Panc1 (cell line): ENCODE data around the gene CYP3A4. TPM values are rescaled to one million over a fixed set of nuclear protein-coding genes. Genes with fewer than 3 reads are reported as not detected.
"Not testable (repeated sequence)": the region's sequence is repeated elsewhere in the genome, so short reads cannot be mapped to it uniquely, and the experiment has no call there.

Experiments
- ATAC-seq: fragments of 200-7000 bp; cut with Tn5 transposase; 2 replicates; pipeline ENCODE4 v1.9.1; 2020; ENCODE audit warnings: mild to moderate bottlenecking, moderate library complexity
- BruUV-seq: library from RNA; stranded (reverse); fragments of 400-500 nt; replicated peaks from 2 replicates; lab custom pipeline; 2021; lab: Mats Ljungman, UMichigan
- CTCF ChIA-PET: fragments of 300-600 bp; sonication (Branson Sonifier 250); formaldehyde crosslinking; loops from one replicate; lab custom pipeline; 2022; ENCODE audit warnings: antibody characterized with exemption; lab: Charles Lee
- POLR2A ChIA-PET: fragments of 300-600 bp; sonication (Branson Sonifier 250); formaldehyde crosslinking; loops from one replicate; lab custom pipeline; 2022; ENCODE audit warnings: antibody characterized with exemption; lab: Charles Lee
- DNase-seq: peaks from one replicate; pipeline ENCODE4 v3.0.0-alpha.2; 2010; ENCODE audit warnings: low read depth, low spot score
- H3K27ac ChIP-seq: 2 replicates; pipeline ENCODE4 v1.5.1; 2011; ENCODE audit warnings: mild to moderate bottlenecking, low read length, inconsistent platforms
- H3K27me3 ChIP-seq: fragments of 200-500 bp; sonication (Bioruptor generic); 2 replicates; pipeline ENCODE4 v1.6.0; 2014; ENCODE audit warnings: low read length, inconsistent platforms; ENCODE audit not compliant: control insufficient read depth, insufficient read depth
- H3K36me3 ChIP-seq: fragments of 200-500 bp; sonication (Bioruptor generic); 2 replicates; pipeline ENCODE4 v1.5.1; 2014; ENCODE audit warnings: inconsistent platforms, mild to moderate bottlenecking, low read length, moderate library complexity; ENCODE audit not compliant: control insufficient read depth, insufficient read depth
- H3K4me1 ChIP-seq: 2 replicates; pipeline ENCODE4 v1.5.1; 2011; ENCODE audit warnings: inconsistent platforms, mild to moderate bottlenecking, low read length, moderate library complexity; ENCODE audit not compliant: control insufficient read depth, insufficient read depth
- H3K4me3 ChIP-seq, 2 experiments: 2 replicates each; pipeline ENCODE4 v1.5.1; 2011 to 2012; ENCODE audit warnings: low read depth in 2 of 2, low read length in 2 of 2, mild to moderate bottlenecking in 2 of 2, inconsistent platforms in 1 of 2, moderate library complexity in 1 of 2
- H3K9me3 ChIP-seq: fragments of 200-500 bp; sonication (Bioruptor generic); 2 replicates; pipeline ENCODE4 v1.5.1; 2014; ENCODE audit warnings: low read depth, mild to moderate bottlenecking, inconsistent platforms, low read length, moderate library complexity; ENCODE audit not compliant: control insufficient read depth, insufficient read depth
- POLR2AphosphoS5 ChIP-seq: IDR thresholded peaks from 2 replicates; pipeline ENCODE4 v1.6.1; 2012; ENCODE audit warnings: mild to moderate bottlenecking, low read depth, low read length, moderate library complexity
- SIN3A ChIP-seq: IDR thresholded peaks from 2 replicates; pipeline ENCODE4 v1.6.1; 2012; ENCODE audit warnings: low read depth, mild to moderate bottlenecking, low read length, moderate library complexity, borderline replicate concordance; ENCODE audit not compliant: insufficient read depth
- TCF7L2 ChIP-seq: IDR thresholded peaks from 2 replicates; pipeline ENCODE4 v1.6.1; 2011; ENCODE audit warnings: mild to moderate bottlenecking, low read depth, low read length, inconsistent platforms
- in situ Hi-C: cut with HindIII; loops from 2 replicates; pipeline ENCODE4 v1.10.0; 2016; ENCODE audit warnings: low sequenced_read_pairs, low pct_unique_long_range_greater_than_20kb
- intact Hi-C: fragments of 100-400 bp; cut with micrococcal nuclease; formaldehyde crosslinking; loops from one replicate; pipeline ENCODE4 v1.10.0; 2022; ENCODE audit not compliant: unreplicated experiment
- total RNA-seq: library from RNA; stranded (reverse); gene quantifications from one replicate; pipeline ENCODE4 v1.2.1, GENCODE V29; 2021; ENCODE audit not compliant: unreplicated experiment
- TF ChIP-seq, protein P1 (sequence below), 2 experiments: IDR thresholded peaks; 2 replicates each; pipeline ENCODE4 v1.6.1; 2011 to 2012; ENCODE audit warnings: low read depth in 2 of 2, control low read depth in 1 of 2, low read length in 1 of 2, mild to moderate bottlenecking in 1 of 2, moderate library complexity in 1 of 2; ENCODE audit not compliant: insufficient read depth in 1 of 2
- TF ChIP-seq, protein P2 (sequence below): fragments of 450-650 bp; IDR thresholded peaks from 2 replicates; pipeline ENCODE4 v1.5.1; 2017; ENCODE audit warnings: mild to moderate bottlenecking

The CYP3A4 gene
- total RNA-seq, 1 experiment from 2014 or later, result 0.15 TPM

DNA sequence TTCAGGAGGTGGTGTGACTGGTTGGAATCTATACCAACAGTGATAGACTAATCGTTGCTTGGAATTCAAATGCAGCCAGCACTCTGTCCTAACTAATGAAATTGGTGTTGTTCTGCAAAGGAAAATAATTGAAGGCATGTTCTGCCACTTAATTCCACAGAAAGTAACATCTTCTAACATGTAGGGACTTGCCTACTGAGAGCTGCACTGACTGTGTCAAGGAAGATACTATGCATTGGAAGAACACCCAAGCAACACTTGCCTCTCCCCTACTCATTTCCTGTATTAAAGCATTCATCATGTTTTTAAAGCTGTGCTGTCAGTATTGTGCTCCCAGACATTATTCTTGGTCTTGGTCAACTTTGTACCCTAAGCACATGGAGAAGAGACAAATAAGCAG lies 46.3 kb downstream of the CYP3A4 start:
- H3K36me3 ChIP-seq, result no peaks in the 10 kb centered on the region
- no peak overlapping the region for H3K27ac ChIP-seq
- CTCF ChIA-PET, result no interaction called here
- in situ Hi-C loops, result no loop called here
- POLR2A ChIA-PET, result no interaction called here
- H3K4me3 ChIP-seq, result no peak overlapping the region
- no peaks in the 10 kb centered on the region for H3K9me3 ChIP-seq
- no TSS peak for BruUV-seq
- H3K27me3 ChIP-seq, result peaks cover 5% of the 10 kb centered on the region
- no peak for DNase-seq
- H3K4me1 ChIP-seq, result no peaks in the 10 kb centered on the region
- ATAC-seq, result no peak
- intact Hi-C loops, result no loop called here
- TF ChIP-seq, protein P1, sequence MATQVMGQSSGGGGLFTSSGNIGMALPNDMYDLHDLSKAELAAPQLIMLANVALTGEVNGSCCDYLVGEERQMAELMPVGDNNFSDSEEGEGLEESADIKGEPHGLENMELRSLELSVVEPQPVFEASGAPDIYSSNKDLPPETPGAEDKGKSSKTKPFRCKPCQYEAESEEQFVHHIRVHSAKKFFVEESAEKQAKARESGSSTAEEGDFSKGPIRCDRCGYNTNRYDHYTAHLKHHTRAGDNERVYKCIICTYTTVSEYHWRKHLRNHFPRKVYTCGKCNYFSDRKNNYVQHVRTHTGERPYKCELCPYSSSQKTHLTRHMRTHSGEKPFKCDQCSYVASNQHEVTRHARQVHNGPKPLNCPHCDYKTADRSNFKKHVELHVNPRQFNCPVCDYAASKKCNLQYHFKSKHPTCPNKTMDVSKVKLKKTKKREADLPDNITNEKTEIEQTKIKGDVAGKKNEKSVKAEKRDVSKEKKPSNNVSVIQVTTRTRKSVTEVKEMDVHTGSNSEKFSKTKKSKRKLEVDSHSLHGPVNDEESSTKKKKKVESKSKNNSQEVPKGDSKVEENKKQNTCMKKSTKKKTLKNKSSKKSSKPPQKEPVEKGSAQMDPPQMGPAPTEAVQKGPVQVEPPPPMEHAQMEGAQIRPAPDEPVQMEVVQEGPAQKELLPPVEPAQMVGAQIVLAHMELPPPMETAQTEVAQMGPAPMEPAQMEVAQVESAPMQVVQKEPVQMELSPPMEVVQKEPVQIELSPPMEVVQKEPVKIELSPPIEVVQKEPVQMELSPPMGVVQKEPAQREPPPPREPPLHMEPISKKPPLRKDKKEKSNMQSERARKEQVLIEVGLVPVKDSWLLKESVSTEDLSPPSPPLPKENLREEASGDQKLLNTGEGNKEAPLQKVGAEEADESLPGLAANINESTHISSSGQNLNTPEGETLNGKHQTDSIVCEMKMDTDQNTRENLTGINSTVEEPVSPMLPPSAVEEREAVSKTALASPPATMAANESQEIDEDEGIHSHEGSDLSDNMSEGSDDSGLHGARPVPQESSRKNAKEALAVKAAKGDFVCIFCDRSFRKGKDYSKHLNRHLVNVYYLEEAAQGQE (IDR thresholded peaks at IDR 0.05; ENCODE audit: insufficient read depth in 1 of 2, low read depth in 2 of 2, low read length in 1 of 2), result no peak
- TF ChIP-seq POLR2AphosphoS5 (no peak), SIN3A (no peak), TCF7L2 (no peak)
- TF ChIP-seq, protein P2, sequence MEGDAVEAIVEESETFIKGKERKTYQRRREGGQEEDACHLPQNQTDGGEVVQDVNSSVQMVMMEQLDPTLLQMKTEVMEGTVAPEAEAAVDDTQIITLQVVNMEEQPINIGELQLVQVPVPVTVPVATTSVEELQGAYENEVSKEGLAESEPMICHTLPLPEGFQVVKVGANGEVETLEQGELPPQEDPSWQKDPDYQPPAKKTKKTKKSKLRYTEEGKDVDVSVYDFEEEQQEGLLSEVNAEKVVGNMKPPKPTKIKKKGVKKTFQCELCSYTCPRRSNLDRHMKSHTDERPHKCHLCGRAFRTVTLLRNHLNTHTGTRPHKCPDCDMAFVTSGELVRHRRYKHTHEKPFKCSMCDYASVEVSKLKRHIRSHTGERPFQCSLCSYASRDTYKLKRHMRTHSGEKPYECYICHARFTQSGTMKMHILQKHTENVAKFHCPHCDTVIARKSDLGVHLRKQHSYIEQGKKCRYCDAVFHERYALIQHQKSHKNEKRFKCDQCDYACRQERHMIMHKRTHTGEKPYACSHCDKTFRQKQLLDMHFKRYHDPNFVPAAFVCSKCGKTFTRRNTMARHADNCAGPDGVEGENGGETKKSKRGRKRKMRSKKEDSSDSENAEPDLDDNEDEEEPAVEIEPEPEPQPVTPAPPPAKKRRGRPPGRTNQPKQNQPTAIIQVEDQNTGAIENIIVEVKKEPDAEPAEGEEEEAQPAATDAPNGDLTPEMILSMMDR, result no peak

DNA sequence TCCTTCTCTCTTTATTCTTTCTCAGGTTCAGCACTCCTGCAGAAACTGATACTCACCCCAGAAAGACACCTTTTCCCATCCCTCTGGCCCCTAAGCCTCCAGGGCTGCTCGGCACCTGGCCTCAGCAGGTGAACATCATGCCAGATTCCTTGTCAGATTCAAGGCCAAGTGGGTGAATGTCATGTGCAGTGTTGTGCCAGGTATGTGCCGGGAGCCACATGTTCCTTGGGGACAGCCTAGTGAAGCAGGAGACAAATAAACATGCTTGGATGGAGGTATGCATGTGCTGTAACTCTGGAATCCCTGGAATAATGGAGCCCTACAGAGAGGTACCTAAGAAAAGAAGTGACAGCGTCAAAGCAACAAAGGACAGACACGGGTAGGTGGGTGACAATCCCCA lies 47.3 kb downstream of the CYP3A4 start:
- ATAC-seq, H3K9me3 ChIP-seq, POLR2A ChIA-PET, H3K4me3 ChIP-seq, BruUV-seq, intact Hi-C loops, DNase-seq, H3K4me1 ChIP-seq, CTCF ChIA-PET, H3K36me3 ChIP-seq, H3K27me3 ChIP-seq, in situ Hi-C loops, H3K27ac ChIP-seq: not testable (repeated sequence)

DNA sequence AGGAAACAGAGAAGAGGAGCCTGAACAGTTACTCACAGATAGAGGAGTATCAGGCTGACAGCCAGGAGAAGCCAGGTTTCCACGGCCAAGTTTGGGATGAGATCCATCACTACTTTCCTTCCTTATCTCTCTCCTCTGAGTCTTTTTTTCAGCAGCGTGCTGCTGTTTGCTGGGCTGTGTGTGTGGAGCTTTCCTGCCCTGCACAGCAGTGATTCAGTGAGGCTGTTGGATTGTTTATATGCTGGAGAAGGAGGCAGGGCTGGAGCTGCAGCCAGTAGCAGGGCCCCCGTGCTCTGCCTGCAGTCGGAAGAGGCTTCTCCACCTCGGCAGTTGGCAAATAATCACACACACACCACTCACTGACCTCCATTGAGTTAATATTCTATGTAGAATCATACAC lies 49.0 kb downstream of the CYP3A4 start, which contains the start of gene CYP3A7:
TSS of gene CYP3A7 (minus strand) at position 210 of the 400 bp plus-strand sequence. CDS start at position 107, 103 bp downstream.
- in situ Hi-C loops, result no loop called here
- TF ChIP-seq, protein P2, result no peak
- TF ChIP-seq, protein P1 (IDR thresholded peaks at IDR 0.05; ENCODE audit: insufficient read depth in 1 of 2, low read depth in 2 of 2, low read length in 1 of 2), result no peak
- TF ChIP-seq POLR2AphosphoS5 (no peak), TCF7L2 (no peak), SIN3A (no peak)
- no peaks in the 10 kb centered on the region for H3K36me3 ChIP-seq
- H3K4me1 ChIP-seq, result no peaks in the 10 kb centered on the region
- ATAC-seq, result no peak
- intact Hi-C loops, result no loop called here
- POLR2A ChIA-PET, result no interaction called here
- peaks cover 5% of the 10 kb centered on the region for H3K27me3 ChIP-seq
- no peak within 1 kb of the TSS for H3K4me3 ChIP-seq
- DNase-seq, result no peak
- no peak within 1 kb of the TSS for H3K27ac ChIP-seq
- BruUV-seq, result no TSS peak
- CTCF ChIA-PET, result no interaction called here
- H3K9me3 ChIP-seq, result no peaks in the 10 kb centered on the region
